Breast epithelium (tissue), 4 donors: ENCODE results near the gene KLHL42. TPM values are rescaled to one million over a fixed set of nuclear protein-coding genes. Genes with fewer than 3 reads are reported as not detected.
"Not testable (repeated sequence)": the region's sequence is repeated elsewhere in the genome, so short reads cannot be mapped to it uniquely, and the experiment has no call there.

ENCODE experiments used
- DNase-seq, 2 donors: peaks; one replicate each; pipeline ENCODE4 v3.0.0-alpha.2; 2019; ENCODE audit warnings: low spot score in 2 of 2
- H3K27ac ChIP-seq, 2 donors: fragments of 200-600 bp; sonication (generic) in 1 of 2; one replicate each; pipeline ENCODE4 v1.5.1; 2016 to 2019; ENCODE audit warnings: mild to moderate bottlenecking in 1 of 2
- H3K27me3 ChIP-seq, 2 donors: fragments of 200-600 bp; sonication (generic) in 1 of 2; one replicate each; pipeline versions ENCODE4 v1.5.1 to v1.6.0; 2017 to 2019; ENCODE audit warnings: control low read depth in 1 of 2, mild to moderate bottlenecking in 1 of 2
- H3K36me3 ChIP-seq: fragments of 200-600 bp; one replicate; pipeline ENCODE4 v1.5.1; 2019
- H3K4me1 ChIP-seq, 2 donors: fragments of 200-600 bp; sonication (generic); one replicate each; pipeline ENCODE4 v1.5.1; 2016 to 2019; ENCODE audit warnings: control low read depth in 1 of 2
- H3K4me3 ChIP-seq, 3 donors: fragments of 200-600 bp; sonication (generic); 1 replicate in 2 of 3; 2 replicates in 1 of 3; pipeline ENCODE4 v1.5.1; 2016 to 2019; ENCODE audit warnings: mild to moderate bottlenecking in 3 of 3, moderate library complexity in 2 of 3
- H3K9me3 ChIP-seq, 2 donors: fragments of 200-600 bp; sonication (generic) in 1 of 2; one replicate each; pipeline ENCODE4 v1.5.1; 2016 to 2019; ENCODE audit warnings: control low read depth in 1 of 2
- CTCF ChIP-seq, 3 donors: fragments of 450-650 bp; IDR thresholded peaks; one replicate each; pipeline ENCODE4 v1.5.1; 2016 to 2017; ENCODE audit warnings: antibody characterized with exemption in 3 of 3, mild to moderate bottlenecking in 3 of 3, moderate library complexity in 3 of 3
- POLR2A ChIP-seq: fragments of 450-650 bp; IDR thresholded peaks from one replicate; pipeline ENCODE4 v1.6.1; 2016; ENCODE audit warnings: antibody characterized with exemption, mild to moderate bottlenecking, moderate library complexity
- POLR2AphosphoS5 ChIP-seq, 3 donors: sonication (generic); formaldehyde crosslinking; IDR thresholded peaks; one replicate each; pipeline ENCODE4 v1.6.1; 2017; ENCODE audit warnings: antibody characterized with exemption in 3 of 3
- intact Hi-C: fragments of 100-400 bp; cut with DNase I; formaldehyde crosslinking; loops from one replicate; pipeline ENCODE4 v1.15.1; 2023; ENCODE audit warnings: low total_unique reads
- total RNA-seq, 3 donors: library from RNA; depleted of rRNA; stranded (reverse); fragments of >200 nt; gene quantifications; one replicate each; pipeline ENCODE4 v1.1.0, GENCODE V29; 2016

The KLHL42 gene, protein sequence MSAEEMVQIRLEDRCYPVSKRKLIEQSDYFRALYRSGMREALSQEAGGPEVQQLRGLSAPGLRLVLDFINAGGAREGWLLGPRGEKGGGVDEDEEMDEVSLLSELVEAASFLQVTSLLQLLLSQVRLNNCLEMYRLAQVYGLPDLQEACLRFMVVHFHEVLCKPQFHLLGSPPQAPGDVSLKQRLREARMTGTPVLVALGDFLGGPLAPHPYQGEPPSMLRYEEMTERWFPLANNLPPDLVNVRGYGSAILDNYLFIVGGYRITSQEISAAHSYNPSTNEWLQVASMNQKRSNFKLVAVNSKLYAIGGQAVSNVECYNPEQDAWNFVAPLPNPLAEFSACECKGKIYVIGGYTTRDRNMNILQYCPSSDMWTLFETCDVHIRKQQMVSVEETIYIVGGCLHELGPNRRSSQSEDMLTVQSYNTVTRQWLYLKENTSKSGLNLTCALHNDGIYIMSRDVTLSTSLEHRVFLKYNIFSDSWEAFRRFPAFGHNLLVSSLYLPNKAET
- total RNA-seq: 10 to 100 TPM; 20.6 to 32.3 (median 30.8) TPM

- Histone ChIP-seq H3K36me3 (no peaks in the 10 kb centered on the region), H3K27me3 (no peaks in the 10 kb centered on the region), H3K4me3 (peak within 1 kb of the TSS; percentile 65 to 82 (median 67)), H3K4me1 (peaks cover 4 to 11% of the 10 kb centered on the region in 2 donors), H3K27ac (peak within 1 kb of the TSS; percentile 88 to 96), H3K9me3 (no peaks in the 10 kb centered on the region)
- DNase-seq: peak; percentile 44 to 62
- intact Hi-C loops: no loop called here
- TF ChIP-seq POLR2AphosphoS5 (IDR thresholded peaks at IDR 0.05): peak in 1 of 3 donors; percentile 47
- no peak for TF ChIP-seq POLR2A
- TF ChIP-seq CTCF (IDR thresholded peaks at IDR 0.05): no peak
Measured at GRCh38 chr12:27779920-27780611, at the start of gene KLHL42, which contains the start of gene MANSC4. Gene KLHL42 (plus strand): TSS chr12:27780233. CDS start chr12:27780331, 98 bp downstream. Gene MANSC4 (minus strand): TSS chr12:27780236. CDS start chr12:27771276, 8,960 bp downstream.

DNA sequence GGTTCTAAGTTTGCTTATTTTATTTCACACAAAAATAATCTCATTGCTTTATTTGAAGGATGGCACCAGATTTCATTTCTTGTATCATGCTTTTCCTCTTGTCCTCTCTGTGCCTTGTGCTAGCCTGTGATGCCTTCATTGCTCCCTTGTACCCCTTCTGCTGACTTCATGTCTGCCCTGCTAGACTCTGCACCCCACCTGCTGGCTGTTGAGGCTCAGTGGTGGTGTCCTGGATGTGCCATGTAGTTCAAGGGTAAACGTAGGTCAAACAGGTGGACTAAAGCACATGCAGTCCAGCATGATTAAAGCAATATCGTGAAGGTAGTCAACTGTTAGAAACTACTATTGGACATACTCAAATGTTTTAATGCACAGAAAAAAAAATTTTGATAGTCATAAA, 47.8 kb upstream of the KLHL42 start:
- DNase-seq: no peak
- intact Hi-C loops: no loop called here
- H3K27ac ChIP-seq: no peak overlapping the region
- H3K9me3 ChIP-seq: no peaks in the 10 kb centered on the region
- peaks cover 2% of the 10 kb centered on the region for H3K36me3 ChIP-seq
- H3K4me3 ChIP-seq: no peak overlapping the region
- TF ChIP-seq CTCF (IDR thresholded peaks at IDR 0.05) (no peak), POLR2AphosphoS5 (IDR thresholded peaks at IDR 0.05) (no peak), POLR2A (no peak)
- H3K27me3 ChIP-seq: no peaks in the 10 kb centered on the region
- H3K4me1 ChIP-seq: no peaks in the 10 kb centered on the region

- Histone ChIP-seq H3K4me3 (no peak overlapping the region), H3K9me3 (no peaks in the 10 kb centered on the region), H3K27me3 (no peaks in the 10 kb centered on the region), H3K4me1 (no peaks in the 10 kb centered on the region), H3K27ac (no peak overlapping the region), H3K36me3 (peaks cover 11% of the 10 kb centered on the region)
- TF ChIP-seq CTCF (IDR thresholded peaks at IDR 0.05) (peak; percentile 57 to 81 (median 76)), POLR2AphosphoS5 (IDR thresholded peaks at IDR 0.05) (no peak)
- no peak for DNase-seq
- intact Hi-C loops: no loop called here
Measured at GRCh38 chr12:27733052-27733656, 46.9 kb upstream of the KLHL42 start.

- peaks cover 11% of the 10 kb centered on the region for H3K36me3 ChIP-seq
- H3K9me3 ChIP-seq: no peaks in the 10 kb centered on the region
- intact Hi-C loops: no loop called here
- no peak for DNase-seq
- no peaks in the 10 kb centered on the region for H3K27me3 ChIP-seq
- TF ChIP-seq POLR2A: no peak
- no peak for TF ChIP-seq CTCF (IDR thresholded peaks at IDR 0.05)
- no peak for TF ChIP-seq POLR2AphosphoS5 (IDR thresholded peaks at IDR 0.05)
- H3K4me3 ChIP-seq: no peak overlapping the region
- no peaks in the 10 kb centered on the region for H3K4me1 ChIP-seq
- no peak overlapping the region for H3K27ac ChIP-seq
Measured at GRCh38 chr12:27733791-27734190, 46.2 kb upstream of the KLHL42 start.

DNA sequence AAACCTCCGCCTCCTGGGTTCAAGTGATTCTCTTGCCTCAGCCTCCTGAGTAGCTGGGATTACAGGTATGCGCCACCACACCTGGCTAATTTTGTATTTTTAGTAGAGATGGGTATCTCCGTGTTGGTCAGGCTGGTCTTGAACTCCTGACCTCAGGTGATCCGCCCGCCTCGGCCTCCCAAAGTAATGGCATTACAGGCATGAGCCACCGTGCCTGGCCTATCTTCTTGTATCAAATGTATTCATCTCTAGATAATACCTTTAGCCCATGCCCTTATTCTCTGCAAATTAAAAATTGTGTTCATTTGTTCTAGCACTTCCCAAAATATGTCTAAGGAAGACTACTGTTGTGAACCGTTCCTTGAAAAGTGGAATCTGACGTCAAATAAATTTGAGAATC, 45.7 kb upstream of the KLHL42 start:
- H3K4me3 ChIP-seq, H3K27me3 ChIP-seq, intact Hi-C loops, H3K27ac ChIP-seq, H3K4me1 ChIP-seq, DNase-seq, H3K9me3 ChIP-seq: not testable (repeated sequence)
- peaks cover 11% of the 10 kb centered on the region for H3K36me3 ChIP-seq
